GM21786 (cell line): ENCODE results near the gene AIMP1.
"Not testable (repeated sequence)": the region's sequence is repeated elsewhere in the genome, so short reads cannot be mapped to it uniquely, and the experiment has no call there.

Experiments used
- ATAC-seq: cut with Tn5 transposase; IDR thresholded peaks from one replicate; pipeline ENCODE4 v1.9.1; 2021; ENCODE audit not compliant: unreplicated experiment

The AIMP1 gene

DNA sequence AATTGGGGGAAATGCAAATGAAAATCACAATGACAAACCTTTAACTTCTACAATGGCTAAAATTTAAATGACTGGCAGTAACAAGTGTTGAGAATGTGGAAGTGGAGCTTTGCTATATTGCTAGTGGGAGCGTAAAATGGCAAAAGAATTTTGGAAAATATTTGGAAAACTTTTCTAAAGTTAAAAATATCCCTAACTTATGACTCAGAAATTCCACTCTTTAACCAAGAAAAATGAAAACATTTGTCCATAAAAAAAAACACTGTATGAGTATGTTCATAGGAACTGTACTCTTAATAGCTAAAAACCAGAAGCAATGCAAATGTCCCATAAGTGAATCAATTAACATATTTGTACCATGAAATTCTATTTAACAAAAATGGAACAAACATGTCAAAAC, 4.0 kb upstream of the AIMP1 start:
- no peak for ATAC-seq

DNA sequence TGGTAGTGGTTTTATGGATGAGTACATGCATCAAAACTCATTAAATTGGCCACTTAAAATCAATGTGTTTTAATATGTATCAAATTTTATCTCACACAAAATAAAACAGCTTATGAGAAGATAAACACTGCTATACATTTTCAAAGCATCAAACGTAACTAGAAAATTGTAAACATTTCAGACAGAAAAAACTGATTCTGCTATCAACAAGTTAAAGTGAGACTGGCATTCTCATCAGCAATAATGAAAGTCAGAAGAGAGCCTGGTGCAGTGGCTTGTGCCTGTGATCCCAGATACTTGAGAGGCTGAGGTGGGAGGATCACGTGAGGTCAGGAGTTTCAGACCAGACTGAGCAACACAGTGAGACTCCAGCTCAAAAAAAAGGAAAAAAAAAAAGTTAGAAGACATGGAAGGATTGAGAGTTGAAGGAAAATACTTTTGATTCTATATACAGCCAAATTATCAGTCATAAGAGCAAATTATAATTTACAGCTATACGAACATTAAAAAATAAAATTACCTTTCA, 3.3 kb upstream of the AIMP1 start:
- no peak for ATAC-seq

DNA sequence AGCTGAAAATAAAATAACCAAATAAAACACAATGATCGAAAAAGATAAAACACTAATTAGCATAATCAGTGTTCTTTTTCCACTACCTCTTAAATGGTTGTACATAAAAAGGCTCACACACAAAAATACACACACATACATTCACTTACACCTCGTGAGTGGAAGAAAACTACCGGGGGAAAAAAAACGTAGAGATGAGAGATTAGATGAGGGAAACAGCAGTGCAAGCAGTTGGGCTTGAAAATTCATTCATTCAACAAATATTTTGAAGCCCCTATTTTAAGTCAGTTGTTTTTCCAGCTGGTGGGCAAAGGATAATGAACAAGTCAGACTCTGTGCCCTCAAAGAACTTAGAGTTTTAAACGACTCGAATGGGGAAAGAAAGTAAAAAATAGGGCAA, 1.4 kb upstream of the AIMP1 start:
- no peak for ATAC-seq

DNA sequence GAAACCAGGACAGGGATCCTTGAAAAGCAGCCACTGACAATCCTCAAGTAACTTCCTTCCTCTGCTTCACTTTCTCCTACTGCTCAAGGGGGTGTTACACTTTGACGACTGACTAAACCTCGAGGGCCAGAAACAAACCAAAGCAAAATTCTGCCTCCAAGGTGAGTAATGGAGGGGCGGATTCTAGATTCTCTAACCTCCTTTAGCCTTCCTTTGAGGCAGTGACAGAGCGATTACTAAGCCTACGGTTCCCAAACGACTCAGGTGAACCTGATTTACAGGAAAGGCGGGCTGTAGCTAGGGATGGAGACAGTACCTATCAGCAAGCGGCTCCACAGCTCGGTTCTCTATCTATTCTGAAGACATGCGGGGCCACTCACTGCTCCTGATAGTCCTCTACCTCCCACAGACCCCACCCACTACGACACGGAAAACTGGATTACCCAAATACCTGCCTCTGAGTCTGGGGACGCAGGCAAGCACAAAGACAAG, 828 bp upstream of the AIMP1 start:
- ATAC-seq: peak; percentile 23

DNA sequence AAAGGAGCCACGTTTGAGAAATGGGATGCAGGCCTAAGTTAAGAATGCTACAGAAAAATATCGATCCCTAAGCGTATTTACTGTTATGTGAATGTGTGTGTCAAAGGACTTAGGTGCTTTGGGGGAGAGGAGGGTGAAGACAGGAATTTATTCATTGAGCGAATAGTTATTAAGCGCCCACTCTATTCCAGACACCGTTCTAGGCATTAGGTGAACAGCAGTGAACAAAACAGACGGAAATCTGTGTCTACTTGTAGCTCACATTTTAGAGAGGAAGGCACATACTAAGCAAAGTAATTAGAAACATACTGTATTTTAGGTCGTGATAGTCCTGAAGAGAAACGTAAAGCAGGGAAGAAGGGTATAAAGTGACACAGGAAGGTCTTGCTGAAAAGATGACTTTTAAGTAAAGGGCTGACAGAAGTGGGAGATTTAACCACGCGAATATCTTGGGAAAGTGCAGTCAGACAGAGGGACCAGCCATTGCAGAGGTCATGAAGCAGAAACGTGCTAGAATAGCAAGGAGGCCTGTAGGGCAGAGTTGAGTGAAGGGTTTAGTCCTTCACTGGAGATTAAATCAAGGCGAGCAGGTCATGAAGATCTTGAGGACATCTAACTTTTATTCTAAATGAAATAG, 541 bp downstream of the AIMP1 start:
- ATAC-seq: no peak

DNA sequence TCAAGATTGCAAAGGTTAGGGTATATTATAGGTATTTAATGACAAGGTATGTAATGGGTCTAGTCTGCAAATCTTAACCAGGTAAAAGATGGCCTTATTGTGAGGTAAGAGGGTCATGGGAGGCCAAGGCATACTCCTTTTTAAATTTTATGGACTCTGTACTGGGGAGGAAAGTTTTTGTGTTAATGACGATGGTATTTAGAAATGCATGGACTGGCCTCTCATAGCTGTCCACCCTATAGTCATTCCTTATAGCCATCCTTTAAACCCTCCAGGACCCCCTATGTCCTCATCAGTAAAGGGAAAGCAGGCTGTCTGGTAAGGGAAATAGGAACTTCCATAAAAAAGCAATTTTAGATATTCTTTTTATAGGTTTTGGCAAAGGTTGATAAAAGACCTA, 1.5 kb downstream of the AIMP1 start:
- no peak for ATAC-seq

DNA sequence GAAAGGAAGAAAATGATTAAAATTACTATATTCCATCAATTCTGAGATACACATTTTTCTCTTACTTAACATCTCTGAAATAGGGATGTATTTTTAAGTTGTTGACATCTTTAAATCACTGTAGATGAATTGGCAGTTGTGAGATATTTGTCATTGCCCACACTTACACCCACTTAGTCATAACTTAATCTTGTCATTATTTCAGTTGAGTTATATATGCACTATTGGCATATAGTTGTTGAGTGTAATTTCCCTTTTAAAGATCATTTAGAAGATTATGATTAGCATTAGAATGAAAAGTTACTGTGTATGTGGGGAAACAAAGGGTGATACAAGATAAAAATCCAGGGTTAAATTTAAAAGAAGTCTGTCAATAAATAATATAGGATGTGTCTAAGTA, 2.2 kb downstream of the AIMP1 start:
- no peak for ATAC-seq

DNA sequence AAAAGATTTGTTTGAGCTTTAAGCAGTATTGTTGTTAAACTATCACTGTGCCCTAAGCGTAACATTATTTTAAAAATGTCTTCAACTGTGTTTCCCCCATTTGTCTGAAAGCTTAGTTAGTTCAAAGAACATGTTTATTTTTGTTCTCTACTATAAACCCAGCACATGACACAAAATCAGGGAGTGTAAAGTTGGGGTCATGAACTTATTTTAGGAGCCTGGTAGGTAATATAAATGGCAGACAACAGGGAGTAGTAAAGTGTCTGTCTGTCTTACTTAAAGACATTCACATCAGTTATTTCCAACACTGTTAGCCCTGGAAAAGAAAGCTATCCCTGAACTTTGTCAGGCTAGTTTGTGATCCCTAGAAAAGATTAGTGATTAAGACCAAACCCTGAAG, 3.9 kb downstream of the AIMP1 start:
- ATAC-seq: no peak

DNA sequence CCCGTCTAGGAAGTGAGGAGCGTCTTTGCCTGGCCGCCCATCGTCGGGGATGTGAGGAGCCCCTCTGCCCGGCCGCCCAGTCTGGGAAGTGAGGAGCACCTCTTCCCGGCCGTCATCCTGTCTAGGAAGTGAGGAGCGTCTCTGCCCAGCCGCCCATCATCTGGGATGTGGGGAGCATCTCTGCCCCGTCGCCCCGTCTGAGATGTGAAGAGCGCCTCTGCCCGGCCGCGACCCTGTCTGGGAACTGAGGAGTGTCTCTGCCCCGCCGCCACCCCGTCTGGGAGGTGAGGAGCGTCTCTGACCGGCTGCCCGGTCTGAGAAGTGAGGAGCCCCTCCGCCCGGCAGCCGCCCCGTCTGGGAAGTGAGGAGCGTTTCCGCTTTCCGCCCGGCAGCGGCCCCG, 4.8 kb downstream of the AIMP1 start:
- ATAC-seq: not testable (repeated sequence)

DNA sequence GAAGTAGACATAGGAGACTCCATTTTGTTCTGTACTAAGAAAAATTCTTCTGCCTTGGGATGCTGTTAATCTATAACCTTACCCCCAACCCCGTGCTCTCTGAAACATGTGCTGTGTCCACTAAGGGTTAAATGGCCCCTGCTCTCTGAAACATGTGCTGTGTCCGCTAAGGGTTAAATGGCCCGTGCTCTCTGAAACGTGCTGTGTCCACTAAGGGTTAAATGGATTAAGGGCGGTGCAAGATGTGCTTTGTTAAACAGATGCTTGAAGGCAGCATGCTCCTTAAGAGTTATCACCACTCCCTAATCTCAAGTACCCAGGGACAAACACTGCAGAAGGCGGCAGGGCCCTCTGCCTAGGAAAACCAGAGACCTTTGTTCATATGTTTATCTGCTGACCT, 5.5 kb downstream of the AIMP1 start:
- ATAC-seq: not testable (repeated sequence)

DNA sequence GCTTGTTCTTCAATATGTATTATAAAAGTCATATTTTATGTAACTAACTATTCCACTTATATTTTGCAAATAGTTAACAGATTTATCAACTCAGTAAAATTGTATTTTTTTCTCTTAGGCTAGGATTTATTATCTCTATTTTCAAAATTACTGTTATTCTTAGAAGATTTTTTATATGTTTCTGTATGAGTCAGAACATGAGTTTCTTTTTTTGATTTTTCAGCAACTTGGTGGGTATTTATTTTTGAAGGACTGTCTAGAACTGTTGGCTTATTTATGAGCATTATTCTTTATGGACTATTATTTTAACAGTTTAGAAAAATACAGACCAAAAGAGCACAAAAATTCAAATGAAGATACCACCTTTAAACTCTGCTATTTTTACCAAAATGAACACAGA, 6.8 kb downstream of the AIMP1 start:
- ATAC-seq: no peak

DNA sequence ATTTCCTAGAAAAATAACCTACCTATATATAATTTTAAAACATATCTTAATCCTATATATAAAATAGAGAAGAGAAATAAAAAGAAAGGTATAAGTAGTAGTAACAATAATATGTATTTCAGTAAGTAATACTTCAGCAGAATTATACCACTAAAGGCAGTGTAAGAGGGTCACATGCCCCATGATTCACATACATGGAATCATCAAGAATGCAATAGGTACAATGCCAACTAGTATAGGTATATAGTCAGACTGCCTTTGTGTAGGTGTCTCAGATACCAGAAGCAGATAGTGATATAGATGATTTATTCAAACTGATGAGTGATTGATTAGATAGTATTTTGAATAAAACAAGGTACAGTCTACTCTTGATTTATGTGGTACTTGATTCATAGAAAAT, 9.4 kb downstream of the AIMP1 start:
- no peak for ATAC-seq

DNA sequence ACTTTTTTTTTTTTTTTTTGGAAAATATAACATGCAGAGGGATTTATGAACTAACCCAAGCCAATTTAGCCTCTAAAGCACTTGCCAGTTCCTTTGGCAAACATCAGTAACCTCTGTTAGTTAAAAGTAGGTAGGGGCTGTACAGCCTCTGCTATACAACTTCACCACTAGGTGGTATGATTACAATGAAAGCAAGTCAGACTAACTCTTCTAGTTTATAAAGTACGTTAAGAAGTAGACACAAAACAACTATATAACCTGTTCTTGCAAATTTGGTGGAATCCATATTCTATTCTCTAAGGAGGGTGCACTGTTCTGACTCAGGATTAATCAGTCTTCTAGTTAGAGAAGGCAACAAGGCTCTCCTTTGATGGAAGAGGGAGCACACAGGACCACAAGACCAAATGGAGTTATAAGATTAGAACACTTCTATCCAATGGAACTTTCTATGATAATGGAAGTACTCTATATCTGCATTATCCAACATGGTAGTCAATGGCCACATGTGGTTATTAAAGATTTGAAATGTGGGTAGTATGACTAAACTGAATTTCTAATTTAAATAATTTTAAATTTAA, 12.8 kb downstream of the AIMP1 start:
- ATAC-seq: peak; percentile 89

DNA sequence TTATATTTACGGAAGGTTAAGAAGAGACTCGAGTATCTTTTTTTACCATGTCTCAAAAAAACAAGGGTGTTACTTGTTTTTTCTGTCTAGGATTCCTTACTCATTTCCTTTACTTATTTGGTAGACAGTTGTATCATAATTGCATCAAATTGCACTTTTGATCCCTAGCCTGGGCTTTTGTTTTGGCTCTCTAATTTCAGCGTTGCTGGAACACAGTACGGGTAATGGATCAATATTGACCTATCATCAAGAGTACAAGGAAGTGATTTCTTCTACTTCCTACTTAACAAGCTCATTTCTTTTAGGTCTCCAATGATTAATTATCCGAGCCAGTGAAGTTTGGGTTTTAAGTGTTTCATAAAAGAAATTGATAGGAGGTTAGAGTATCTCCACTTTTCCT, 16.8 kb downstream of the AIMP1 start:
- ATAC-seq: no peak

DNA sequence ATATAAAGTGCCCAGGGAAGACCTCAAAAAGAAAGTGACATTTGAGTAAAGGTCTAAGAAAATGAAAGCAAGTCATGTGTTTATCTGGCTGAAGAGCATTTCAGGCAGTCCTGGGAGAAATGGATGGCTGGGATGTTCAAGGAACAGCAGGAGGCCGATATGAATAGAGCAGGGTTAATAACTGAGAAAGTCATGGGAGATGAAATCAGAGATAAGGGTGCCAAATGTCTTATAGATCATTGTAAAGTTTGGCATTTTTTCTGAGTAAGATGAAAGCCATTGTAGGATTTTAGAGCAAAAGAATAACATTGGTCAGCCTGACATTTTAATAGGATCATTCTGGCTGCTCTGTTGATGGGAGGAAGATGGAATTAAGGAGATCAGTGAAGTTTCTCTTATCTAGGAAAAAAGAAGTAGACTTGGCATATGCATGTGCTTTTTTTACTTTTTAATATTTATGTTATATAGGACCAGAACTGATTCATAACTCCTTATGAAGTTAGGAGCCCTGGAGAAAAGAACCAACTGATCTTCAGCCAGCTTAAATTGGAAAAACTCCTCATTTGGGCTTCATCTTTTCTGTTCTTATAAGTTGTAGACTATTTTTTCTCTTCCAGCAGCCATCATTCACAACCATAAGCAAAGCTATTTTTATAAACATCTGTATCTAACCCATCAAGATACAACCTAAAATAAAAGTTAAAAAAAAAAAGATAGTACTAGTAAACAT, 18.6 kb downstream of the AIMP1 start:
- ATAC-seq: no peak

DNA sequence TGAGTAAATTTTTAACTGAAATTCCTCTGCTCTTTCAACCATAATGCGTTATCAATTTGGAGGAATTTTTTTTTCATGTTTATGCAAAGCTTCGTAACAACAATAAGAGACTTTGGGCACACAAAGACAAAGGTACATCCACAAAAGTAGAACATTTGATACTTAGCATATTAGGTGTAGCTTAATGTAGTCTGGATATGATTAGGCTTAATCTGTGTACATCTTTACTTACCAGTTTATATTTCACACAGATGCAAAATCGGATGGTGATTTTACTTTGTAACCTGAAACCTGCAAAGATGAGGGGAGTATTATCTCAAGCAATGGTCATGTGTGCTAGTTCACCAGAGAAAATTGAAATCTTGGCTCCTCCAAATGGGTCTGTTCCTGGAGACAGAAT, 20.3 kb downstream of the AIMP1 start:
- ATAC-seq: no peak

DNA sequence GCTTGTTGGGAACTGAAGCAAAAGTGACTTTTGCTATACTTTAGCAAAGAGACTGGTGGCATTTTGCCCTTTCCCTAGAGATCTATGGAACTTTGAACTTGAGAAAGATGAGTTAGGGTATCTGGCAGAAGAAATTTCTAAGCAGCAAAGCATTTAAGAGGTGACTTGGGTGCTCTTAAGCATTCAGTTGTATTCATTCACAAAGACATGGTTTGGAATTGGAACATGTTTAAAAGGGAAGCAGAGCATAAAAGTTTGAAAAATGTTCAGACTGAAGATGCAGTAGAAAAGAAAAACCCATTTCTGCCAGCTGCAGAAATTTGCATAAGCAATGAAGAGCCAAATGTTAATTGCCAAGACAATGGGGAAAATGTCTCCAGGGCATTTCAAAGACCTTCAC, 21.6 kb downstream of the AIMP1 start:
- no peak for ATAC-seq

DNA sequence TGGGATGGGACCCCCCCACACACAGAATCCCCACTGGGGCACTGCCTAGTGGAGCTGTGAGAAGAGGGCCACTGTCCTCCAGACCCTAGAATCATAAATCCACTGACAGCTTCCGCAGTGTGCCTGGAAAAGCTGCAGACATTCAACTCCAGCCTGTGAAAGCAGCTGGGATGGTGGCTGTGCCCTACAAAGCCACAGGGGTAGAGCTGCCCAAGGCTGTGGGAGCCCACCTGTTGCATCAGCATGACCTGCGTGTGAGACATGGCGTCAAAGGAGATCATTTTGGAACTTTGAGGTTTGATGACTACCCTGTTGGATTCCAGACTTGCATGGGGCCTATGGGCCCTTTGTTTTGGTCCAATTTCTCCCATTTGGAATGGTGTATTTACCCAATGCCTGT, 22.3 kb downstream of the AIMP1 start:
- no peak for ATAC-seq

DNA sequence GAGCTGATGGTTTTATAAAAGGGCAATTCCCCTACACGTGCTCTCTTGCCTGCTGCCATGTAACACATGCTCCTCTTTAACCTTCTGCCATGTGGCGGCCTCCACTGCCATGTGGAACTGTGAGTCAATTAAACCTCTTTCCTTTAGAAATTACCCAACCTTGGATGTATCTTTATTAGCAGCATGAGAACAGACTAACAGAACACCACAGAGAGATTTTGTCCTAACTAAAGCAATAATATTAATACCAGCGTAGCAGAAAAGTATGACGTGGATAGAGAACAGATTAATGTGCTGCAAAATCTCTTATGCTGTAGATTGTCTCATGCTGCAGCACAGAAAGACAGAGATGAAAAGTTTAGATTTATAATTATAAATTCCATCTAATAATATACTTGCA, 23.1 kb downstream of the AIMP1 start:
- no peak for ATAC-seq

DNA sequence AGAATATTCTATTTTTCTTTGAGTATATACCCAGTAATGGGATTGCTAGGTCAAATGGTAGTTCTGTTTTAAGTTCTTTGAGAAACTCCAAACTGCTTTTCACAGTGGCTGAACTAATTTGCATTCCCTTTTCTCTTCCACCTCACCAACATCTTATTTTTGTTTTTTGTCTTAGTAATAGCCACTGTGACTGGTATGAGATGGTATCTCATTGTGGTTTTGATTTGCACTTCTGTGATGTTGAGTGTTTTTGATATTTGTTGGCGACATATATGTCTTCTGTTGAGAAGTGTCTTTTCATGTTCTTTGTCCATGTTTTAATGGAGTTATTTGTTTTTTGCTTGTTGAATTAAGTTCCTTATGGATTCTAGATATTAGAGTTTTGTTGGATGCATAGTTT, 24.4 kb downstream of the AIMP1 start:
- ATAC-seq: no peak

DNA sequence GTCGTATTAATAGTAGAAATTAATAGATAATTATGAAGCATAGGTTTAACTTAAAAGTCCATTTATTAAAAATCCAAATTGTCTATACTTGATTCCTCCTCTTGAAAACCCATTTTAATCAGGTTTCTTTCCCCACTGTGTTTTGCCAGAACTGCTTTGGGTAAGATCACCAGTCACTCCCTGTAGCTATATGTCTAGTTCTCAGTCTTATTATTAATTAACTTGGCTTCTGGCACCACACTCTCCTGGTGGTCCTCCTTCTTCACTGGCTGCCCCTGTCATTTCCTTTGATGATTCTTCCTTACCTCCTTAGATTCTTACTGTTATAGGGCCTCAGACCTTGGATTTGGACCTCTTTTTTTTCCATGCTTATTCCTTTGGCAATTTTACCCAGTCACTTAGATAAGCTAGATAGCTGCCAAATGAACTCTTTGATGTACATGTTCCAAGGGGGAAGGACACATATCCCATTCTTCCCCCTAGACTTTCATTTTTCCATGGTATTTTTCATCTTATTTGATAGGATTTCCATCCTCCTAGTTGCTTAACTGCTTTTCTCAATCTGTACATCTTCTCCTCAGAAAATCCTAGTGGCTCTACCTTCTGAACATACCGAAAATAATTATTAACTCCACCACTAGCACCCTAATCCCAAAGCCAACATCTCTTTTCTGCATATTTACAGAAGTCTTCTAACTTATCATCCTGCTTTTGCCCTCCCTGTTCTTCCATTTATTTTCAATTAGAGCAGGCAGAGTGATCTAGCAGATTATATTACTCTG, 27.7 kb downstream of the AIMP1 start:
- no peak for ATAC-seq

DNA sequence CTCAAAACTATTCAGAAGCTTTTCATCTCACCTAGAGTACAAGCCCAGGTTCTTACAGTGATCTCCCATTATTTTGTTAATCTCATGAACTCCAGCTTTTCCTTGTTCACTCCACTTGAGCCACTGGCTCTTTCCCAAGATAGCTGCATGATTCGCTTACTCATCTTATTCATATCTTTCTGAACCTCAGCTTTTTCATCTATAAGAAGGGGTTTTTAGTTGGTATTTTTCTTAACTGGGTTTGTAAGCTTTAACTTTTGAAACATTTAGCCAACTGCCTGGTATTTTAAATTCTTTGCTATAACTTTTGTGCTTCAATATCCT, 28.3 kb downstream of the AIMP1 start:
- ATAC-seq: no peak
